Measurements from ENCODE around the gene CDC37L1.

GRCh38 chr9:4725706-4726442, 46.5 kb downstream of the CDC37L1 start:
- TF ChIP-seq, protein P1, sequence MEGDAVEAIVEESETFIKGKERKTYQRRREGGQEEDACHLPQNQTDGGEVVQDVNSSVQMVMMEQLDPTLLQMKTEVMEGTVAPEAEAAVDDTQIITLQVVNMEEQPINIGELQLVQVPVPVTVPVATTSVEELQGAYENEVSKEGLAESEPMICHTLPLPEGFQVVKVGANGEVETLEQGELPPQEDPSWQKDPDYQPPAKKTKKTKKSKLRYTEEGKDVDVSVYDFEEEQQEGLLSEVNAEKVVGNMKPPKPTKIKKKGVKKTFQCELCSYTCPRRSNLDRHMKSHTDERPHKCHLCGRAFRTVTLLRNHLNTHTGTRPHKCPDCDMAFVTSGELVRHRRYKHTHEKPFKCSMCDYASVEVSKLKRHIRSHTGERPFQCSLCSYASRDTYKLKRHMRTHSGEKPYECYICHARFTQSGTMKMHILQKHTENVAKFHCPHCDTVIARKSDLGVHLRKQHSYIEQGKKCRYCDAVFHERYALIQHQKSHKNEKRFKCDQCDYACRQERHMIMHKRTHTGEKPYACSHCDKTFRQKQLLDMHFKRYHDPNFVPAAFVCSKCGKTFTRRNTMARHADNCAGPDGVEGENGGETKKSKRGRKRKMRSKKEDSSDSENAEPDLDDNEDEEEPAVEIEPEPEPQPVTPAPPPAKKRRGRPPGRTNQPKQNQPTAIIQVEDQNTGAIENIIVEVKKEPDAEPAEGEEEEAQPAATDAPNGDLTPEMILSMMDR (IDR thresholded peaks at IDR 0.05), result no peak
- TF ChIP-seq POLR2A (IDR thresholded peaks at IDR 0.05), result no peak
